Measurements from ENCODE around the gene HSPA4. TPM values are rescaled to one million over a fixed set of nuclear protein-coding genes. Genes with fewer than 3 reads are reported as not detected.

Gene HSPA4
- total and polyA plus RNA-seq, 2 experiments from 2014 or later = 340 to 343 TPM

DNA sequence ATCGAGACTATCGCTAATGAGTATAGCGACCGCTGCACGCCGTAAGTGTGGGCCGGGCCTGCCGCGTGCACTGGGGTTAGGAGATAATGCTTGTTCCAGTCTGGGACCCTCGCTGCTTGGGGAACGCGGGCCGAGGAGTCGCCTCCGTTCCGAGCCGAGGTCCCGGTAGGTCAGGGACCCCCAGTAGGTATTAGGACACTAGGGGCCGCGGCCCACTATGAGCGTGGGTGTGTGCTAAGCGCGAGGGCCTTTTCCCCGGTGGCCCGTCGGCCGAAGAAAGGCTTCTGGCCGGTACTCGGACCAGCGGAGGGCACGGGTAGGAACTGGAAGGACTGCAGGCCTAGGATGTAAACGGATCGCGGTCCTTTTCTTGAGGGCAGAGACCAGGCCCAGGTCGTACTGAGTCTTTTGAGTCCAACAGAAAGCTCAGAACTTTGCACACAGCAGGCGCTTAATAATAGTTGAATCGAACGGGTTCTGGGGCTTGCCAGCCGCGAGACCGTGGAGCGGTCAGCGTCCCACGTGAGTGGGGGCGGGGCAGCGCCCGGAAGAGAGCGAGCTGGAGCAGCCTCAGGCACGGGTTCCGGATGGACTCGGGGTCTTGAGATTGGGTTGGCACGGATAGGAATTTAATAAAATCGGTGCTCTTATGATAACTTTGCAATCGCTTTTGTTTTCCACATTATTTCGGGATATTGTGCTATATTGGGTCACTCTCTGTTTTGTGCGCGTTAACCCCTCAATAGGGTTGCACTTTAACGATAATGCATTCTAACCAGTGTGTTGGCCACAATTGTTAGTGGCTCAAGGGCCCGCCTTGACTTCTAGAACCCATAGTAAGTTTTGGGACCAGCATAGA lies 733 bp downstream of the HSPA4 start:
- no peak for TF ChIP-seq POLR2AphosphoS5 (IDR thresholded peaks at IDR 0.05; ENCODE audit: low read depth)
- no peak for TF ChIP-seq ZNF114 (CRISPR knock-in tag; IDR thresholded peaks at IDR 0.05)
- TF ChIP-seq, protein P1, sequence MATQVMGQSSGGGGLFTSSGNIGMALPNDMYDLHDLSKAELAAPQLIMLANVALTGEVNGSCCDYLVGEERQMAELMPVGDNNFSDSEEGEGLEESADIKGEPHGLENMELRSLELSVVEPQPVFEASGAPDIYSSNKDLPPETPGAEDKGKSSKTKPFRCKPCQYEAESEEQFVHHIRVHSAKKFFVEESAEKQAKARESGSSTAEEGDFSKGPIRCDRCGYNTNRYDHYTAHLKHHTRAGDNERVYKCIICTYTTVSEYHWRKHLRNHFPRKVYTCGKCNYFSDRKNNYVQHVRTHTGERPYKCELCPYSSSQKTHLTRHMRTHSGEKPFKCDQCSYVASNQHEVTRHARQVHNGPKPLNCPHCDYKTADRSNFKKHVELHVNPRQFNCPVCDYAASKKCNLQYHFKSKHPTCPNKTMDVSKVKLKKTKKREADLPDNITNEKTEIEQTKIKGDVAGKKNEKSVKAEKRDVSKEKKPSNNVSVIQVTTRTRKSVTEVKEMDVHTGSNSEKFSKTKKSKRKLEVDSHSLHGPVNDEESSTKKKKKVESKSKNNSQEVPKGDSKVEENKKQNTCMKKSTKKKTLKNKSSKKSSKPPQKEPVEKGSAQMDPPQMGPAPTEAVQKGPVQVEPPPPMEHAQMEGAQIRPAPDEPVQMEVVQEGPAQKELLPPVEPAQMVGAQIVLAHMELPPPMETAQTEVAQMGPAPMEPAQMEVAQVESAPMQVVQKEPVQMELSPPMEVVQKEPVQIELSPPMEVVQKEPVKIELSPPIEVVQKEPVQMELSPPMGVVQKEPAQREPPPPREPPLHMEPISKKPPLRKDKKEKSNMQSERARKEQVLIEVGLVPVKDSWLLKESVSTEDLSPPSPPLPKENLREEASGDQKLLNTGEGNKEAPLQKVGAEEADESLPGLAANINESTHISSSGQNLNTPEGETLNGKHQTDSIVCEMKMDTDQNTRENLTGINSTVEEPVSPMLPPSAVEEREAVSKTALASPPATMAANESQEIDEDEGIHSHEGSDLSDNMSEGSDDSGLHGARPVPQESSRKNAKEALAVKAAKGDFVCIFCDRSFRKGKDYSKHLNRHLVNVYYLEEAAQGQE (IDR thresholded peaks at IDR 0.05; ENCODE audit: unreplicated experiment) = no peak
- TF ChIP-seq NANOG (IDR thresholded peaks at IDR 0.05; ENCODE audit: borderline replicate concordance) = no peak
- TF ChIP-seq, protein P2, sequence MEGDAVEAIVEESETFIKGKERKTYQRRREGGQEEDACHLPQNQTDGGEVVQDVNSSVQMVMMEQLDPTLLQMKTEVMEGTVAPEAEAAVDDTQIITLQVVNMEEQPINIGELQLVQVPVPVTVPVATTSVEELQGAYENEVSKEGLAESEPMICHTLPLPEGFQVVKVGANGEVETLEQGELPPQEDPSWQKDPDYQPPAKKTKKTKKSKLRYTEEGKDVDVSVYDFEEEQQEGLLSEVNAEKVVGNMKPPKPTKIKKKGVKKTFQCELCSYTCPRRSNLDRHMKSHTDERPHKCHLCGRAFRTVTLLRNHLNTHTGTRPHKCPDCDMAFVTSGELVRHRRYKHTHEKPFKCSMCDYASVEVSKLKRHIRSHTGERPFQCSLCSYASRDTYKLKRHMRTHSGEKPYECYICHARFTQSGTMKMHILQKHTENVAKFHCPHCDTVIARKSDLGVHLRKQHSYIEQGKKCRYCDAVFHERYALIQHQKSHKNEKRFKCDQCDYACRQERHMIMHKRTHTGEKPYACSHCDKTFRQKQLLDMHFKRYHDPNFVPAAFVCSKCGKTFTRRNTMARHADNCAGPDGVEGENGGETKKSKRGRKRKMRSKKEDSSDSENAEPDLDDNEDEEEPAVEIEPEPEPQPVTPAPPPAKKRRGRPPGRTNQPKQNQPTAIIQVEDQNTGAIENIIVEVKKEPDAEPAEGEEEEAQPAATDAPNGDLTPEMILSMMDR (conservative IDR thresholded peaks at IDR 0.05; ENCODE audit: low read depth in 2 of 2) = no peak
- TF ChIP-seq, protein P3, sequence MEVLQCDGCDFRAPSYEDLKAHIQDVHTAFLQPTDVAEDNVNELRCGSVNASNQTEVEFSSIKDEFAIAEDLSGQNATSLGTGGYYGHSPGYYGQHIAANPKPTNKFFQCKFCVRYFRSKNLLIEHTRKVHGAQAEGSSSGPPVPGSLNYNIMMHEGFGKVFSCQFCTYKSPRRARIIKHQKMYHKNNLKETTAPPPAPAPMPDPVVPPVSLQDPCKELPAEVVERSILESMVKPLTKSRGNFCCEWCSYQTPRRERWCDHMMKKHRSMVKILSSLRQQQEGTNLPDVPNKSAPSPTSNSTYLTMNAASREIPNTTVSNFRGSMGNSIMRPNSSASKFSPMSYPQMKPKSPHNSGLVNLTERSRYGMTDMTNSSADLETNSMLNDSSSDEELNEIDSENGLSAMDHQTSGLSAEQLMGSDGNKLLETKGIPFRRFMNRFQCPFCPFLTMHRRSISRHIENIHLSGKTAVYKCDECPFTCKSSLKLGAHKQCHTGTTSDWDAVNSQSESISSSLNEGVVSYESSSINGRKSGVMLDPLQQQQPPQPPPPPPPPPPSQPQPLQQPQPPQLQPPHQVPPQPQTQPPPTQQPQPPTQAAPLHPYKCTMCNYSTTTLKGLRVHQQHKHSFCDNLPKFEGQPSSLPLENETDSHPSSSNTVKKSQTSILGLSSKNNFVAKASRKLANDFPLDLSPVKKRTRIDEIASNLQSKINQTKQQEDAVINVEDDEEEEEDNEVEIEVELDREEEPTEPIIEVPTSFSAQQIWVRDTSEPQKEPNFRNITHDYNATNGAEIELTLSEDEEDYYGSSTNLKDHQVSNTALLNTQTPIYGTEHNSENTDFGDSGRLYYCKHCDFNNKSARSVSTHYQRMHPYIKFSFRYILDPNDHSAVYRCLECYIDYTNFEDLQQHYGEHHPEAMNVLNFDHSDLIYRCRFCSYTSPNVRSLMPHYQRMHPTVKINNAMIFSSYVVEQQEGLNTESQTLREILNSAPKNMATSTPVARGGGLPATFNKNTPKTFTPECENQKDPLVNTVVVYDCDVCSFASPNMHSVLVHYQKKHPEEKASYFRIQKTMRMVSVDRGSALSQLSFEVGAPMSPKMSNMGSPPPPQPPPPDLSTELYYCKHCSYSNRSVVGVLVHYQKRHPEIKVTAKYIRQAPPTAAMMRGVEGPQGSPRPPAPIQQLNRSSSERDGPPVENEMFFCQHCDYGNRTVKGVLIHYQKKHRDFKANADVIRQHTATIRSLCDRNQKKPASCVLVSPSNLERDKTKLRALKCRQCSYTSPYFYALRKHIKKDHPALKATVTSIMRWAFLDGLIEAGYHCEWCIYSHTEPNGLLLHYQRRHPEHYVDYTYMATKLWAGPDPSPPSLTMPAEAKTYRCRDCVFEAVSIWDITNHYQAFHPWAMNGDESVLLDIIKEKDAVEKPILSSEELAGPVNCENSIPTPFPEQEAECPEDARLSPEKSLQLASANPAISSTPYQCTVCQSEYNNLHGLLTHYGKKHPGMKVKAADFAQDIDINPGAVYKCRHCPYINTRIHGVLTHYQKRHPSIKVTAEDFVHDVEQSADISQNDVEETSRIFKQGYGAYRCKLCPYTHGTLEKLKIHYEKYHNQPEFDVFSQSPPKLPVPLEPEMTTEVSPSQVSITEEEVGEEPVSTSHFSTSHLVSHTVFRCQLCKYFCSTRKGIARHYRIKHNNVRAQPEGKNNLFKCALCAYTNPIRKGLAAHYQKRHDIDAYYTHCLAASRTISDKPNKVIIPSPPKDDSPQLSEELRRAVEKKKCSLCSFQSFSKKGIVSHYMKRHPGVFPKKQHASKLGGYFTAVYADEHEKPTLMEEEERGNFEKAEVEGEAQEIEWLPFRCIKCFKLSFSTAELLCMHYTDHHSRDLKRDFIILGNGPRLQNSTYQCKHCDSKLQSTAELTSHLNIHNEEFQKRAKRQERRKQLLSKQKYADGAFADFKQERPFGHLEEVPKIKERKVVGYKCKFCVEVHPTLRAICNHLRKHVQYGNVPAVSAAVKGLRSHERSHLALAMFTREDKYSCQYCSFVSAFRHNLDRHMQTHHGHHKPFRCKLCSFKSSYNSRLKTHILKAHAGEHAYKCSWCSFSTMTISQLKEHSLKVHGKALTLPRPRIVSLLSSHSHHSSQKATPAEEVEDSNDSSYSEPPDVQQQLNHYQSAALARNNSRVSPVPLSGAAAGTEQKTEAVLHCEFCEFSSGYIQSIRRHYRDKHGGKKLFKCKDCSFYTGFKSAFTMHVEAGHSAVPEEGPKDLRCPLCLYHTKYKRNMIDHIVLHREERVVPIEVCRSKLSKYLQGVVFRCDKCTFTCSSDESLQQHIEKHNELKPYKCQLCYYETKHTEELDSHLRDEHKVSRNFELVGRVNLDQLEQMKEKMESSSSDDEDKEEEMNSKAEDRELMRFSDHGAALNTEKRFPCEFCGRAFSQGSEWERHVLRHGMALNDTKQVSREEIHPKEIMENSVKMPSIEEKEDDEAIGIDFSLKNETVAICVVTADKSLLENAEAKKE (CRISPR knock-in tag; IDR thresholded peaks at IDR 0.05) = no peak
- Histone ChIP-seq H4K20me1 (replicated peaks; ENCODE audit: insufficient read depth) (peaks cover 47% of the 10 kb centered on the region), H3F3A (replicated peaks; ENCODE audit: low read depth) (peaks cover 7% of the 10 kb centered on the region; the same call in 1 of the 2 replicates), H3K4me3 (peak overlapping the region; percentile 72), H3K27me3 (ENCODE audit: insufficient read depth) (no peaks in the 10 kb centered on the region), H3K4me2 (peak overlapping the region; percentile 88), H2AFZ (no peak overlapping the region), H3K27ac (ENCODE audit: low read depth) (peak overlapping the region; percentile 100), H3K4me1 (ENCODE audit: insufficient read depth) (peaks cover 38% of the 10 kb centered on the region), H3K9me2 (ENCODE audit: insufficient read depth) (no peaks in the 10 kb centered on the region), H3K79me2 (replicated peaks; ENCODE audit: insufficient read depth) (peaks cover 57% of the 10 kb centered on the region), H3K36me3 (ENCODE audit: insufficient read depth) (no peaks in the 10 kb centered on the region)
- Mint-ChIP-seq H3K9me3 (0 out of 3 replicates have a peak, but pooled peaks cover 2% of the 10 kb centered on the region), H3K4me3 (peak overlapping the region; percentile 94), H3K36me3 (ENCODE audit: low read depth) (peaks cover 37% of the 10 kb centered on the region), H3K27me3 (ENCODE audit: insufficient read depth, low read depth, poor library complexity) (peaks cover 9% of the 10 kb centered on the region), H3K4me1 (peaks cover 49% of the 10 kb centered on the region), H3K27ac (peak overlapping the region; percentile 100)
- ATAC-seq = peak; percentile 26
- DNase-seq (ENCODE audit: low spot score) = peak; percentile 69
